NCI-H748 (cell line): ENCODE measurements around the gene VSTM5.
A peak's percentile ranks its signal among the peaks of the same experiment; 100 is the strongest.
"Not testable (repeated sequence)": the region's sequence is repeated elsewhere in the genome, so short reads cannot be mapped to it uniquely, and the experiment has no call there.

ENCODE experiments used
- DNase-seq: peaks from one replicate; lab custom pipeline; 2025; ENCODE audit not compliant: unreplicated experiment; lab: John Stamatoyannopoulos, UW

Gene VSTM5, protein sequence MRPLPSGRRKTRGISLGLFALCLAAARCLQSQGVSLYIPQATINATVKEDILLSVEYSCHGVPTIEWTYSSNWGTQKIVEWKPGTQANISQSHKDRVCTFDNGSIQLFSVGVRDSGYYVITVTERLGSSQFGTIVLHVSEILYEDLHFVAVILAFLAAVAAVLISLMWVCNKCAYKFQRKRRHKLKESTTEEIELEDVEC

DNA sequence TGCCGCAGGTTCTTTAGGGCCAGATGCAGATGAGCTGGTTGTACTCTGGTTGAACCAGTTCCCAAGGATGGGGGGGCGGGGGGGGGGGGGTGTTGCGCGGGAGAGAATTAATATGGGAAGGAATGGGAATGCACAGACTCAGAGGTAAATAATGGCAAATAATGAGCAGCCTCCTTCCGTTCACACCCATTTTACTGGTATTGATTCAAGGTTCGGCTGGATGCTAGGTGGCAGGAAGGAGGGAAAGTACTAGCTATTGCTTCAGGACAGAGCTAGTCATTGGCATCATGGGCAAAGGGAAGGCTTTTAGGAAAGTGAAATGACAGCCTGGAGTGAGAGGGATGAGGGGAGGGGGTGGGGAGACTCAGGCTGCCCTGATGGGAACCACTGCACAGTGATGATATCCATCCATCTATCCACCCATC, at the start of gene VSTM5:
Gene VSTM5 (minus strand): TSS at position 25 of the 425 bp plus-strand sequence. CDS start 116 bp downstream, outside the sequence.
- DNase-seq: peak; percentile 66

DNA sequence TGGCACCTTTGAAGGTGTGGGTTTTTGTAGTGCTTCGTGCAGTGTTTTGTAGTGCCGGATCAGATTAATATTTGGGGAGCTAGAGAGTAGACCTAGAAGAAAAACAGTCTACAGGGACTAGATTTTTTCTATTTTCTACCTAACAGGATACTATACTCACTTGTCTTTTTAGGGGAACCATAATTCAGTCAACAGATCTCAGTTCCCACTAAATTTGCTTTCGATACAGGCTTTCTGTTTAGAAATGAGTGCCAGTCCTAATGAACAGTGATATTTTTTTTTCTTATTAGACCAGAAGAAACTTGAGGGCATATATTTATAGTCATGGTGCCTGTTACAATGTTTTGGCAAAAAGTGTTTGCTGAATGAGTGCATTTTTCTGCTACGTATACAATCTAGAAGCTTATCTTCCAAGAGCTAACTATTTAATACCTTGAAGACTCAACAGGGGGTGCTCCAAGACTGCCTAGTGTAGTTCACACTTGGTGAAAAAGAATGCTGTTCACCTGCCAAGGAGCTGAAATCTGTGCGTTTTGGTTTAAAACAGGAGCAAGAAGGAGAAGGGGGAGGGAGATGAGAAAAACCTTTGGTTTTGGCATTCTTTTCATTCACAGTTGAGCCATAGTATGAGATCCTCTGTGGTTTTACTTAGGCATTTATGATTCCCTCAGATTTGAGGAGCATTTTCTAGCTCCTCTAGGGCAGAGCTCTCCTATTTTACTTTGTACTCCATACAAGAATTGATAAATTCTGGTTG, 44.9 kb upstream of the VSTM5 start:
- peak; percentile 66 for DNase-seq

DNA sequence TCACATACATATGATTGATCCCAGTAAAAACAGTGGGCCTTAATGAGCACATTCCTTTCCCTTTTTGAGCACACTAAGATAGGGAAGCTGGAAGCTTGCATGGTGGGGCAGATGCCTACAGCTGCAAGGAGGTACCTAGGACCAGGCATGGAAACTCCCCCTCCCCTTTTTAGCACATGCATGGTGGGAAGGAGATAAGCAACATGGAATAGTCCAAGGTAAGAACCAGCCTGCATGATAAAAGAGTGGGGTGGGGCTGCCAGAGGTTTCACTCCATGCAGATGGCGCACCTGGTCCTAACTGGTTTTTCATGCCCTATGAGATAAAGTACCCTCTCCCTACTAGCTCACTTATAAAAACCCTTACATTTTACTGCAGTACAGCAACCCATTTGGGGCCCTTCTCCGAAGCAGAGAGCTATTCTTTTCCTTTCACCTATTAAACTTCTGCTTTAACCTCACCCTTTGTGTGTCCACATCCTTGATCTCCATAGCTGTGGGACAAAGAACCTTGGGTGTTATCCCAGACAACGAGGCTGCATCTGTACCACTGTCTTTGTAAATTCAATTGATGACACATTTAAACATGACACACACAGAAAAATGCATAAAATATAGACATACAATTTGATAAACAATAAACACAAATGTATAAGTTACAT, 40.1 kb upstream of the VSTM5 start:
- DNase-seq: no peak

DNA sequence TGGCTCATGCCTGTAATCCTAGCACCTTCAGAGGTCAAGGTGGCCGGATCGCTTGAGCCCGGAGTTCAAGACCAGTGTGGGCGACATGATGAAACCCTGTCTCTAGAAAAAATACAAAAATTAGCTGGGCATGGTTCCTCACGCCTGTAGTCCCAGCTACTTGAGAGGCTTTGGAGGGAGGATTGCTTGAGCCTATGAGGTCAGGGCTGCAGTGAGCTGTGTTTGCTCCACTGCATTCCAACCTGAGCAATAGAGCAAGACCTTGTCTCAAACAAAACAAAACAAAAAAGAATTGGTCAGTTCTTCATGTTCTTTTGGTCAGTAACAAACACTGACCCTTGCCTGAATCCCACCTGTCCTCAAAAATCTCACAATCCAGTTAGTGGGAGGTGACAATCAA, 36.7 kb upstream of the VSTM5 start:
- DNase-seq: no peak

DNA sequence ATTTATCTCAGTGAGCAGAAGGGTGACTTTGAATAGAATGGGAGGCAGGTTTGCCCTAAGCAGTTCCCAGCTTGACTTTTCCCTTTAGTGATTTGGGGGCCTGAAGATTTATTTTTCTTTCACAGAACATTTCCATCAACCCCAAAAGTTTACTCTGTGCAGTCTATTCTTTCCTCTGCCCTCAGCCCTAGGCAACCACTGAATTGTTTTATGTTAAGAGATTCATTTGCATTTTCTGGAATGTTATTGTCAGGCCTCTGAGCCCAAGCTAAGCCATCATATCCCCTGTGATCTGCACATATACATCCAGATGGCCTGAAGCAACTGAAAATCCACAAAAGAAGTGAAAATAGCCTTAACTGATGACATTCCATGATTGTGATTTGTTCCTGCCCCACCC, 28.7 kb upstream of the VSTM5 start:
- DNase-seq: not testable (repeated sequence)

DNA sequence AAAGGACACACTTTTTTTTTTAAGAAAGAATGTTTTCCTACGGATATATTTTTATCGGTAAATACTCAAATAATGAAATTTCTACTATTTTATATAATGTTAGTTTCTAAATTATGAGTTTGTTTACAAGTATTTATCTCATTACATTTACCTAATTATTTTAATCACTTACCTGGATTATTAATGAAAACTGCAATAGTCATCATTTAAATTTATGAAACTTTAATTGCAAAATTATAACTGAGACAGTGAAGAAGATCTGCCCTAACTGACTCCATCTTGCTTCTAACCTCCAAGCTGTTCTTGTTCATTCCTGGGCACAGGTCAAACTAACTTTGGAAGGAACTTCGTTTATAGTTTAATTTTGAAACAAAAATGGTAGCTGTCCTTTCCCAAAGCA, 25.2 kb upstream of the VSTM5 start:
- no peak for DNase-seq

DNA sequence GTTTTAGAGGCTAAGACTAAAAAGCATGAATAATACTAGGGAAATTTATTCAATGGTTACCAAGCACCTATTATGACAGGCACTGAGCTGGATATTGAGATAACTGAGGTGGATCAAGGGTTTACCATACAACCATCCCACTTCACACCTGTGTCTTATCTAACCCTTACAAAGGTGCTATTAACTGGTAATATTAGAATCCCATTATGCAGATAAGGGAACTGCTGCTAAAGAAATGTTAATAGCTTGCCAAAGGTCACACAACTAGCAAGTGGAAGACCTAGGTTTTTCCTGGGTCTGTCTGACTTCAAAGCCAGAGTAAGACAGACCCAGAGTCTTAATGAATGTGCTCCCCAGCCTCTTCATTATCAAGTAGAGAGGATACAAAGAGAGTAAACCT, 21.1 kb upstream of the VSTM5 start:
- no peak for DNase-seq

DNA sequence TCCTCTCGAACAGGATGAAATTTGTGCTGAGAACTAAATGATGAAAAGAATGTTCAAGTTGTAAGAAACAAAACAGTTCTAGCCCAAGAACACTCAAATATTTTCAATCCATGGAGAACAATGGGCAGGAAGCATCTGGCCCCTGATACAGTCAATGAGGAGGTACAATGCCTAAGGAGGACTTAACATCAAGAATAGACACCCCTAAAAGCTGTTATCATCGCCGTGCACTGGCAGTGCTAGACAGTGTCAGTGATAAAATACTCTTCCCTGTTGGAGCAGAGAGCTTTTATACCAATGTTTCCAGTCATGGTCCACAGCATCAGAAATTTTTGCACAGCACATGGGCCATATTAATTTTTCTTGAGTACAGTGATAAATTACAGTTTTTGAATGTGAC, 20.2 kb upstream of the VSTM5 start:
- DNase-seq: no peak

DNA sequence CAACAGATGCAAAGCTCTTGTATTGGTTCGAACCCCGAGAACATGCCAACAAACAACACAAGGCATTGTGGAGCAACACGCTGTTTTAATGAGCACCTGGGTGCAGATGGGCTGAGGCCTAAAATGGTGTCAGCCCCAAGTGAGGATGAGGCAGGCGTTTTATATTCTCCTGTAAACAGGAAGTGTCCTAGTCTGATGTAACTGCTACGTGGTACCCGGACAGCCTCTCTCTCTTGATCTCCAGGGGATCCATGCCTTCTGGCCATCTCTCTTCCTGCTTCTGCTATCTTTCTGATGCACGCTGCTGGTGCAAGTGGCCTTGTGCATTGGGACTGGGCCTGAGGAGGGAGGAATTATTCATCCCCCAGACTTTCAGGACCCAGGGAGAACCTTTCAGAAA, 19.4 kb upstream of the VSTM5 start:
- DNase-seq: no peak

DNA sequence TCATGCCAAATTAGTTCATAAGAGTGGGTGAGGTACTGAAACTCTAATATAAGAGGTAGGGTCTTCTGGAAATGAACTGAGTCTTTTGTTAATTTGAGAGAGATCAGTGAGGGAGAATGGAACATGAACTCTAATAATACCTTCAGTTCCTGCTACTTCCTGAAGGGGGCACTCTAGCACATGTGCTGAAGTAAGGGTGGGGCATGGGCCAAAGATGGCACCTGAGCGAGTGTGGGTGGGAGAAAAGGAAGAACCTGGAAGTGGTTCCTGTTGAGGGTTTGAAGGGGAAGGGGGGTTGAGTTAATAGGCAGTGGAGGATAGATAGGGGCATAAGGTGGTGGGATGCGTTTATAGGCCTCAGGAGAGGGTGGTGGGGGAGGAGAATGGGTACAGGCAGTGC, 18.0 kb upstream of the VSTM5 start:
- peak; percentile 5 for DNase-seq

DNA sequence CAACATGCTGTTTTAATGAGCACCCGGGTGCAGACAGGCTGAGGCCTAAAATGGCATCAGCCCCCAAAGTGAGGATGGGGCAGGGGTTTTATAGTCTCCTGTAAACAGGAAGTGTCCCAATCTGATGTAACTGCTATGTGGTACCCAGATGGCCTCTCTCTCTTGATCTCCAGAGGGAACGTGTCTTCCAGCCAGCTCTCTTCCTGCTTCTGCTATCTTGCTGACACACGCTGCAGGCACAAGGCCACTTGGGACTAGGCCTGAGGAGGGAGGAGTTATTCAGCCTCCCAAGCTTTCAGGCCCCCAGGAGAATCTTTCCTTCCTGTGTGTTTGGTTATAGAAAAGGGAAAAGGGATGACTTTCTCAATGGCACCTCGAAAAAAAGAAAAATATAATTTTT, 11.4 kb upstream of the VSTM5 start:
- no peak for DNase-seq

DNA sequence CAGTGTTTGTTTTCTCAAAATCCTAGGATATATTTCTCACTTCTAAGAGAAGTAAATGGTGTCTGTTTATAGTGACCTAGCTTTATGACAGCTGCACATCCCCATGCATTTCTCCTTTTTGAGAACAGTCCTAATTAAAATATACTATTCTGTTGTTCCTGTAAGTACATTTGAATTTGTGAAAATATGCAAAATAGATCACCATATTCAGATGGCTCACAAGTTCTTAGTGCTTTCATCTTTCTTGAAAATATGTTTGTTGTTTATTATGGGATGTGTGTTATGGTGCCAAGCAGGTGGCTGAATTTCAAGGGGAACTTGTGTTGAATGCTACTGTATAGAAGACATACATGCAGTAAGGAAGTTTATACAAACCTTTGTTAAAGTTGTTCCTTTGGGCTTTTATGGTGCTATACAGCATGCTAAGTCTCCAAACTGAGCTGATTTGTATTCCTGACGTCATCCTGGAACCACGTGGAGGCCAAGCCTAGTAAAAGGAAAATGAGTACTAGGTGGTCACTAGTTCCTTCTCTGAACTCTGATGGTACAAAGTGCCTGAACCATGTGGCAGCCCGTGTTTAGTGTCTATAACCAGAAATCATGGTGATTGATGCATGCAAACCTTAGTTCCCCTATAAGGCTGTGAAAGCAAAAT, 7.8 kb upstream of the VSTM5 start:
- no peak for DNase-seq

DNA sequence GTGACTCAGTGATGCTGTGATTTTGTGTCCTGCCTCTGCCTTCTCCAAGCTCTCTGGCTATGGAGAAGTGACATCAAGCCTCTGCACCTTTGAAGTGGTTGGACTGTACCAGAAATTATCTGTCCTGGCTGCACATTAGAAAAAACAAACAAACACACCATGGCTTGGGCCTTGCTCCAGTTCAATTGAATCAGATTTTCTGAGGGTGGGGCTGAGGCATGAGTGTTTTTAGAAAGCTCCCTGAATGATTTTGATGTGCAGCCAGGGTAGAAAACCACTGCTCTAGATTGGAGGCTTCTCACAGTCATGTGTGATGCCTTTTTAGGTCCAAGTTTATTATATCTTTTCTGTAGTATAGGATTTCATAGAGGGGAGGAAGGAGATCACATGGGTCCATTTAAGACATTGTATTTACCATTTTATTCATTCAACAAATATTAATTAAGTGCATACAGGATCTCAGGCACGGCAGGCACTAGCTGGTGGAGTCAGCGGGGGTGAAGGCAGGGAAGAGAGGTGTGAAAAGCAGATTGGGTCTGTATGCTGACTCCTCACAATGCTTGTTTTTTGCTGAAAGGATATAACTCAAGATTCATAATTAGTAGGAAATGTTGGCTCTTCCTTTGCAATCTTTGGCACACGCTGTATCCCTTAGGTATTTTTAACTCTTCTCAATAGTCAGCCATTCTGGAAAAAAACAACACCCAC, 7.1 kb upstream of the VSTM5 start:
- peak; percentile 10 for DNase-seq

DNA sequence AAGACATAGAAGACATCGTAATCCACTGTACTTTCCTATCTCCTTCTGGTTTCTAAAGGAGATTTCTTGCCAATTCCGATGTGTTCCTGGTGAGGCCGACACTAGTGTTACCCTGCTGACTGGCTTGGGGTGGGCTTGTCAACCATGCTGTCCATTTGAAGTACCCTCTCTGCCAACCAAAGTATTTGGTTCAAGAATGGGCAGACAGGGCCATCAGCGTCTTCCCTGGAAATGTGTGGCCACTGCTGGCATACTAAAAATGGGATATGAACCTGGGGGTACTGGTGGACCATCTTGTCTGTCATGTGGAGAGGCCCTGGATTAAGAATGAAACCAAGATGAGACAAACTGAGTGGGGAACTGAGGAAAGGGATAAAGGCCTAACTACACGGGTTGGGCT, 1.8 kb upstream of the VSTM5 start:
- no peak for DNase-seq

DNA sequence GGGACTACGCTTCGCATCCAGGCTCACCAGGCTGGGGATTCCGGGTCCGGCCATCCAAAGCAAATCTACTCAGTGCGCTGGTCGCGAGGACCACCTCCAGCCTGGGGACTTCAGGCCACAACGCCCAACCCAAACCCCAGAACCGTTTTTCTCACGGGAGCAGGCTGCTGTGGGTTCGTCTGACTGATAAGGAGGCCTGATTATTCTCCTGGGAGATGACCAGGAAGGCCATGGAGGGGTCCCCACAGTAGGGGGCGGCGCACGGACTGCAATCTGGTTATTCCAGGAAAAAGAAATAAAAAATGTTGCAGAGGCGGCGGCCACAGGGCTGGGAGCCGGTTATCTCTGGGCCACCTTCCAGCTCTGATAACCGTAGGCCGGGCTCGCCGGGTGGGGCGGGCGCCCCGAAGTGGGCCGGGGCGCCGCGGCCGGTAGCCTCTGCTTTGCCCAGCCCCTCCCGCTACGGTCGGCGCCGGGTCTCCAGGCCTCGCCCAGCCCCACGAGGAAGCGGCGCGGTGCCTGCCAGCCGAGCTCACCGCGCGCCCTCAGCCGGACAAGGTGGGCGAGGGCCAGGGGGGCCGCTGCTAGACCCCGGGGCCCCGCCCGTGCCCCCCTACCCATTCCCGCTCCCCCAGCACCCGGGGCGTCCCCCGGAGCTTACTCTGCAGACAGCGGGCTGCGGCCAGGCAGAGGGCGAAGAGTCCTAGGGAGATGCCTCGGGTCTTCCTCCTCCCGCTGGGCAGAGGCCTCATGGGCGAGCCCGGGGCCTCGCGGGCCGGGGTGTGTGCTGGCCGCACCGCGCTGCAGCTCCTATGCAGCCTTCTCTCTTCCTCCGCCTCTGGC, 446 bp downstream of the VSTM5 start:
- peak; percentile 66 for DNase-seq

DNA sequence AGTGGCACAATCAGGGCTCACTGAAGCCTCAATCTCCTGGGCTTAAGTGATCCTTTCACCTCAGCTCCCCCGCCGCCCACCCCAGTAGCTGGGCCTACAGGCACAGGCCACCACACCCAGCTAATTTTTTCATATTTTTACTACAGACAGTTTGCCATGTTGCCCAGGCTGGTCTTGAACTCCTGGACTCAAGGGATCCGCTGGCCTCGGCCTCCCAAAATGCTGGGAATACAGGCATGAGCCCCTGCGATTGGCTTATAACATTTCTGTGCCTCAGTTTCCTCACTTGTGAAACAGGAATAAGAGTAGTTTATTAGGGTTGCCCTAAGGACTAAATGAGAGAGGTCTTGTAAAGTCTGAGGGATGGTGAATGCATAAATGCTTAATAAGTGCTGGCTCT, 1.2 kb downstream of the VSTM5 start:
- no peak for DNase-seq

DNA sequence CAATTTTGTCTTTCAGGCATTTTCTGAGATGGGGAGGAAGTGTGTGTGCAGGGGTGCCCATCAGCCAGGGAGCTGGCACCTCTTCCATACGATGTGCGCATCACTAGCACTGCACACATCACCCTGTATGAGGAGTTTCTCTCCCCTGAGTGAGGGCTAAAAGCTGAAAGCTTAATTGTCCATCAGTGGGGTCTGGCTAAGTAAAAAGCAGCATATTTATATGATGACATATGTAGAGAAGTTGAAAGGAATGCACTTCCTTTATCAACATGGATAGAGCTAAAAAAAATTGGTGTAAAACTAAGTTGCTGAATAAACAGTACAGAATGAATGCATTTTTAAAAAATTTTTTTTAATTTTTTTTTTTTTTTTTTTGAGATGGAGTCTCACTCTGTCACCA, 4.0 kb downstream of the VSTM5 start:
- DNase-seq: no peak

DNA sequence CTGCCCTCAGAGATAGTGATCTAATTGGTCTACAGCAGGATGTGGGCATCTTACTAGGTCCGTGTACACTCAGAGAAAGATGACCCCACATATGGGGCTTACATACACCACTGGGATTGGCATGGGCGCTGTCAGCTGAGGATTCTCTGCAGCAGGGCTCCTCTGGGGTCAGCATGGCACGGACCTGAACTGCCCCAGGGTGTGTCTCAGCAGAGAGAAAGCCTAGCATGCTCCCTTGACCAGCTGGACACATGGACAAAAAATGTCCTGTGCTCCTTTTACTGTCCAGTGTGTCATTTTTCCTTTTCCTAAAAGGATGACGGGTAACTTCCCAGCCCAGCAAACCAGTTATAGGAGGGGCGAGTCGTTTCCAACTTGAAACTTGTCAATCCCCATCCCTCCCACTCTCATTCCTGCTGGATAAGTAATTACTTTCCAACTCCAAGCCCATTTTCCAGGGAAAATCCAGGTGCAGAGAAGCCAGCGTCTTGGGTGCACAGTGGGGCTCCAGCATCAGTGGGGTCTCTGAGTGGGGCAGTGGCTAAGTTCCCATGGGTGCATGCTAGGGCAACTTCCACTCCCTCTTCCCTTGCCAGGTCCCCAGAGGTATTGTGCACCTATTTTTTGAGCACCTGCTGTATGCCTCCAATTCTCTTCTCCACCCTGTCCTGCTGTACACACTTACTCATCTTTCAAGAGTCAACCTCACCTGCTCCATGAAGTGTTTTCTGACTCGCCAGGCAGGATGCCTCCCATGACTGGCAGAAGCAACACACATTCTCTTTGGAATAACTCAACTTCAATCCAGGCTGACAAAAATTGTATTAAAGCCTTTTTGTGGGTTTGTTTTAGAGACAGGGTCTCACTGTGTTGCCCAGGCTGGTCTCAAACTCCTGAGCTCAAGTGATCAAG, 5.0 kb downstream of the VSTM5 start:
- no peak for DNase-seq

DNA sequence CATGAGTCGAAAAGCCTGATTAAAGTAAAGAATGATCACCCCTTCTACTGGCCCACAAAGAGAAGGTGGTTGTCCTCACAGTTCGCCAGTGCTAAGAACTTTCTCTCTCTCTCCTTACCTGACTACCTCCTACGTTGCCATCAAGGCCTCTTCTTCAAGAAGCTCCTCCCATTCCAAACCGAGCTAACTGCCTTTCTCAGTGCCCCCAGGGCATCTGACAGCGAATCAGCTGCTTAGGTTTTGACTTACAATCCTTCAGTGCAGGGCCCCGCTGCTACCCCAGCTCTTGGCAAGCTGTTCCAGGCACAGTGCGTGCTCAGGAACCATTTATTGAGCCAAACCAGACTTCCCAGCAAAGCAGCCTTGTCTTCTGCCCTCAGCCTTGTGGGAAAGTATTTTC, 5.8 kb downstream of the VSTM5 start:
- DNase-seq: no peak
